AG04449 (cell line): ENCODE results near the gene ZNF287.

Source experiments
- CTCF ChIA-PET: fragments of 350-600 bp; formaldehyde crosslinking; extraction: SDS; loops from one replicate; lab custom pipeline; 2021; ENCODE audit warnings: antibody characterized with exemption; lab: Yijun Ruan, JAX
- POLR2A ChIA-PET: fragments of 400-600, 350-600 bp; formaldehyde crosslinking; extraction: SDS; loops from one replicate; lab custom pipeline; 2020; ENCODE audit warnings: antibody characterized with exemption, inconsistent platforms; lab: Yijun Ruan, JAX
- DNase-seq: peaks from one replicate; pipeline ENCODE4 v3.0.0-alpha.2; 2010; ENCODE audit warnings: low read depth, low spot score
- H3K4me3 ChIP-seq: 2 replicates; pipeline ENCODE4 v1.5.1; 2011; ENCODE audit warnings: low read depth, mild to moderate bottlenecking, control low read depth, low read length
- CTCF ChIP-seq: IDR thresholded peaks from one replicate; pipeline ENCODE4 v1.5.1; 2011; ENCODE audit warnings: mild to moderate bottlenecking, moderate library complexity, low read length, control low read depth, inconsistent platforms; ENCODE audit not compliant: insufficient read depth; ENCODE audit errors: missing control alignments

ZNF287 gene

GRCh38 chr17:16512011-16512410, 57.0 kb downstream of the ZNF287 start:
- no peak for DNase-seq
- CTCF ChIA-PET, result interaction anchor here (1.2 to 8.6 kb wide), 3 partner anchors 10 to 59 kb away, joined by 3 to 71 read pairs (median 40); no protein-coding TSS in a partner anchor
- no peak overlapping the region for H3K4me3 ChIP-seq
- POLR2A ChIA-PET, result interaction anchor here (0.6 kb wide), 1 partner anchor 61 kb away, joined by 3 read pairs; no protein-coding TSS in a partner anchor
- TF ChIP-seq CTCF, result no peak

- POLR2A ChIA-PET, result no interaction called here
Measured at GRCh38 chr17:16511593-16511992, 57.4 kb downstream of the ZNF287 start.

GRCh38 chr17:16507918-16508533, 61.0 kb downstream of the ZNF287 start:
- no peak for TF ChIP-seq CTCF
- ChIA-PET CTCF (interaction anchor here (1.6 to 8.6 kb wide), 3 partner anchors 14 to 28 kb away, joined by 3 to 71 read pairs (median 5); no protein-coding TSS in a partner anchor), POLR2A (no interaction called here)
- H3K4me3 ChIP-seq, result no peak overlapping the region
- no peak for DNase-seq

More at GRCh38 chr17:16511593-16511992, 57.4 kb downstream of the ZNF287 start:
- CTCF ChIA-PET, result interaction anchor here (5.5 to 8.6 kb wide), 2 partner anchors 11 to 59 kb away, joined by 40 to 71 read pairs; no protein-coding TSS in a partner anchor
- DNase-seq, result no peak
- TF ChIP-seq CTCF, result no peak
- H3K4me3 ChIP-seq, result no peak overlapping the region

GRCh38 chr17:16506188-16506587, 62.8 kb downstream of the ZNF287 start:
- ChIA-PET CTCF (interaction anchor here (1.6 to 8.6 kb wide), 3 partner anchors 10 to 16 kb away, joined by 3 to 71 read pairs (median 5); partner anchors contain the start of gene LRRC75A), POLR2A (no interaction called here)
- DNase-seq, result no peak
- no peak overlapping the region for H3K4me3 ChIP-seq
- TF ChIP-seq CTCF, result no peak

DNA sequence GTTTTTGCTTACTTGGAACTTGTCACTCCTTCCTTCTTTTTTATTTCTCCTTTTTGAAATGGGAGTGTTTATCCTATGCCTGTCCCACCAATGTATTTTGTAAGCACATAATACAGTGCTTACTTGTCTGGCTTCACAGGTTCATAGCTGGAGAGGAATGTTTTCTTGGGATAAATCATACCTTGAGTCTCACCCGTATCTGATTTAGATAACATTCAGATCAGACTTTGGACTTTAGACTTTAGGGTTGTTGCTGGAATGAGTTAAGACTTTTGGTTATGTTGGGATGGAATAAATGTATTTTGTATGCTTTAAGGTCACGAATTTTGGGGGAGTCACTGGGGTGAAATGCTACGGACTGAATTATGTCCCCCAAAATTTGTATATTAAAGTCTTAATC, 64.0 kb downstream of the ZNF287 start:
- H3K4me3 ChIP-seq, result no peak overlapping the region
- ChIA-PET CTCF (interaction anchor here (1.2 to 8.6 kb wide), 4 partner anchors 11 to 141 kb away, joined by 3 to 71 read pairs (median 4); partner anchors contain the start of gene LRRC75A), POLR2A (no interaction called here)
- no peak for TF ChIP-seq CTCF
- no peak for DNase-seq
